Glutamatergic neuron (in vitro differentiated cells): ENCODE measurements around the gene PFDN5. TPM values are rescaled to one million over a fixed set of nuclear protein-coding genes. Genes with fewer than 3 reads are reported as not detected.
A peak's percentile ranks its signal among the peaks of the same experiment; 100 is the strongest.

Source experiments
- DNase-seq: peaks from one replicate; pipeline ENCODE4 v3.0.0; 2022
- H3K27ac Mint-ChIP-seq: one replicate; pipeline ENCODE4 v1.8.0; 2020; ENCODE audit warnings: mild to moderate bottlenecking, mixed read lengths, inconsistent platforms; ENCODE audit not compliant: unreplicated experiment
- H3K27me3 Mint-ChIP-seq: one replicate; pipeline ENCODE4 v1.8.0; 2020; ENCODE audit warnings: mild to moderate bottlenecking, moderate library complexity, mixed read lengths, inconsistent platforms; ENCODE audit not compliant: unreplicated experiment
- H3K36me3 Mint-ChIP-seq: one replicate; pipeline ENCODE4 v1.8.0; 2020; ENCODE audit warnings: mild to moderate bottlenecking, mixed read lengths, inconsistent platforms; ENCODE audit not compliant: unreplicated experiment
- H3K4me1 Mint-ChIP-seq: one replicate; pipeline ENCODE4 v1.8.0; 2020; ENCODE audit warnings: mild to moderate bottlenecking, low read depth, mixed read lengths, inconsistent platforms; ENCODE audit not compliant: unreplicated experiment
- H3K4me3 Mint-ChIP-seq: one replicate; pipeline ENCODE4 v1.8.0; 2020; ENCODE audit warnings: mild to moderate bottlenecking, mixed read lengths, inconsistent platforms; ENCODE audit not compliant: unreplicated experiment
- H3K9me3 Mint-ChIP-seq: one replicate; pipeline ENCODE4 v1.8.0; 2020; ENCODE audit warnings: mild to moderate bottlenecking, moderate library complexity, mixed read lengths, inconsistent platforms; ENCODE audit not compliant: unreplicated experiment
- CTCF ChIP-seq: fragments of 200-600 bp; sonication (generic); IDR thresholded peaks from one replicate; pipeline ENCODE4 v1.5.0; 2021; ENCODE audit not compliant: partially characterized antibody, unreplicated experiment
- total RNA-seq: library from RNA; stranded (reverse); fragmentation: NEBNext Ultra II Directional; extraction: Animal tissue kit (Norgen Biotek cat#: 25700); gene quantifications from one replicate; pipeline ENCODE4 v1.2.1, GENCODE V29; 2021; ENCODE audit not compliant: unreplicated experiment

Gene PFDN5
- total RNA-seq, 1 donor from 2014 or later = 292 TPM

GRCh38 chr12:53344487-53344823 is 49.1 kb downstream of the PFDN5 start:
- Mint-ChIP-seq H3K27me3 (peaks cover 3% of the 10 kb centered on the region), H3K36me3 (no peaks in the 10 kb centered on the region), H3K27ac (no peak overlapping the region)

GRCh38 chr12:53344824-53345485 is 49.6 kb downstream of the PFDN5 start:
- H3K4me1 Mint-ChIP-seq = peaks cover 5% of the 10 kb centered on the region
- peak overlapping the region; percentile 99 for H3K4me3 Mint-ChIP-seq
- peaks cover 3% of the 10 kb centered on the region for H3K27me3 Mint-ChIP-seq
- H3K36me3 Mint-ChIP-seq = no peaks in the 10 kb centered on the region
- DNase-seq = peak; percentile 82
- no peak overlapping the region for H3K27ac Mint-ChIP-seq
- no peak for TF ChIP-seq CTCF
- H3K9me3 Mint-ChIP-seq = peaks cover 7% of the 10 kb centered on the region

More at GRCh38 chr12:53344487-53344823, 49.1 kb downstream of the PFDN5 start:
- Mint-ChIP-seq H3K9me3 (peaks cover 7% of the 10 kb centered on the region), H3K4me1 (peaks cover 5% of the 10 kb centered on the region), H3K4me3 (peak overlapping the region; percentile 61)
- DNase-seq = no peak
- no peak for TF ChIP-seq CTCF

GRCh38 chr12:53345486-53346188 is 50.3 kb downstream of the PFDN5 start:
- peak; percentile 56 for DNase-seq
- Mint-ChIP-seq H3K4me3 (peak overlapping the region; percentile 99), H3K9me3 (peaks cover 7% of the 10 kb centered on the region), H3K27ac (no peak overlapping the region), H3K36me3 (no peaks in the 10 kb centered on the region), H3K27me3 (peaks cover 3% of the 10 kb centered on the region), H3K4me1 (peaks cover 5% of the 10 kb centered on the region)
- no peak for TF ChIP-seq CTCF

- Mint-ChIP-seq H3K4me1 (peaks cover 5% of the 10 kb centered on the region), H3K36me3 (no peaks in the 10 kb centered on the region), H3K4me3 (peak overlapping the region; percentile 46), H3K27me3 (peaks cover 3% of the 10 kb centered on the region), H3K27ac (no peak overlapping the region), H3K9me3 (peaks cover 7% of the 10 kb centered on the region)
- DNase-seq = no peak
- TF ChIP-seq CTCF = no peak
These were observed 51.1 kb downstream of the PFDN5 start for GRCh38 chr12:53346491-53346890.

GRCh38 chr12:53347905-53348304 is 52.6 kb downstream of the PFDN5 start:
- peaks cover 5% of the 10 kb centered on the region for H3K4me1 Mint-ChIP-seq
- DNase-seq = no peak
- peaks cover 8% of the 10 kb centered on the region for H3K9me3 Mint-ChIP-seq
- H3K27ac Mint-ChIP-seq = no peak overlapping the region
- H3K4me3 Mint-ChIP-seq = no peak overlapping the region
- no peaks in the 10 kb centered on the region for H3K36me3 Mint-ChIP-seq
- TF ChIP-seq CTCF = no peak
- peaks cover 3% of the 10 kb centered on the region for H3K27me3 Mint-ChIP-seq
